AG08396 (cell line): ENCODE results near the gene RASAL2.
"Not testable (repeated sequence)": the region's sequence is repeated elsewhere in the genome, so short reads cannot be mapped to it uniquely, and the experiment has no call there.

Experiments
- DNase-seq: peaks from one replicate; pipeline ENCODE4 v3.0.0; 2012; ENCODE audit warnings: low spot score, mixed read lengths

RASAL2 gene

DNA sequence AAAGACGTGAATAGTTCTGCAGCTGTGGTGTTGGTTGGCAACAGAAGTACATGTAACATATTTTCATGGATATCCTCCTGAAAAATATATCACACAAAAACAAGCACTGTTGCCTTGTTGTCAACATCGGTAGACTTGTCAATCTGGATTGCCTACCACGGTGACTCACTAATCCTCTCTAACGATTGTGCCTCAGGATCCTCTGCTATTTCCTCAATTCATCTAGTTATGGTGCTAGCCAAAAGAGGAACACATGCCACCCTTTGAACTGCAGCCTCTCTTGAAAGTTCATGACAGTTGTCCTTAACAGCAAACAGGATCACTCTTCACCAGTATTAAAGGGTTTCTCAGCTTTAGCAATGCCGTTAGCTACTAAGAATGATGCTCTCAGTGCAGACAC is 25.7 kb downstream of the RASAL2 start:
- no peak for DNase-seq

DNA sequence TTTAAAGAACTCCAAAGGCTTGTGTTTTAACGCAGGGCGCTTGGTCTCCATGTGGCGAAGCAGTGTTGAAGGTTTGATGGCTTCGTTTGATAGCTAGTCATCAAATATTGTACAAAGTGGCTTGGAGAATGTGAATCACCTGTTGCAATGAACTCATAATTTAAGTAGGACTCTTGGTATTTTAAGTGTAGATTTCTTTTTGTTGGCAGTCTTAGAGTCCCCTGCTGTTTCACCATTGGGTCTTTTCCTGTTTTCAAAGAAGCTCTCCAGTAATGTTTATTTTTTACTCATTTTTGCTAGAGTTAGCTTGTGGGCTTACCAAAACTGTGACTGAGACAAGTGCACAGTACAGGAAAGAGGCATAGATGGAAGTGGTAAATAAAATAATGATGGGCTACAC is 26.2 kb downstream of the RASAL2 start:
- no peak for DNase-seq

DNA sequence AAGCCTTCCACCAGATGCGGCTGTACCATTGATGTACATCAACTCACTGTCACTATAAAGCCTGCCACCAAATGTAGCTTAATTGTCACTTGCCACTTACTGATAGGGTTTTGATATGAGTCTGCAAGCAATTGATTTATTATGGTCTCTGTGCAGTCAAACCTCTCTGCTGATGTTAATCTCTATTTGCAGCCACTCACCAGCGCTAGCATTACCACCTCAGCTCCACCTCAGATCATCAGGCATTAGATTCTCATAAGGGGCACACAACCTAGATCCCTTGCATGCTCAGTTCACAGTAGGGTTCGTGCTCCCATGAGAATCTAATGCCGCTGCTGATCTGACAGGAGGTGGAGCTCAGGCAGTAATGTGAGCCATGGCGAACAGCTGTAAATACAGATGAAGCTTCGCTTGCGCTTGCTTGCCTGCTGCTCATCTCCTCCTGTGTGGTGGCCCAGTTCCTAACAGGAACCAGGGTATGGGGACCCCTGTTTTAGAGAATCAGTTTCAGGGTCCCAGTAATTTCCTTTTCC is 26.7 kb downstream of the RASAL2 start:
- DNase-seq = not testable (repeated sequence)

DNA sequence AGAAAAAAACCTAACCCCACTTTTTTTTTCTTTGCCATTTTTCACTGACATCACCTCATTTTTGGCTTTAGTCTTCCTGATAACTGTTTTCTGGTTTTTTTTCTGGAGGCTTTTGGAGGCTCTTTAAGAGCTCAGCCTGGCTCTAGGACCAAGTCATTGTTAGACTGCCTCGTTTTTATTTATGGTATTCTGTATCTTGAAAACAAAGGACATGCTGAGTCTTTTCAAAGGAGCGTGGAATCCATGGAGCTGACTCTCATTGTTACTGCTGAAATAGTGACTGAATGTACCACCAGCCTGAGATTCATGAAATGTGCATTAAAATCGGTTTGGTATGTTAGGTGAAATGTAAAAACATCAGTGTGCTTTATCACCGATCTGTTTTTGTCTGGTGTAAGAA is 28.0 kb downstream of the RASAL2 start:
- DNase-seq = no peak

DNA sequence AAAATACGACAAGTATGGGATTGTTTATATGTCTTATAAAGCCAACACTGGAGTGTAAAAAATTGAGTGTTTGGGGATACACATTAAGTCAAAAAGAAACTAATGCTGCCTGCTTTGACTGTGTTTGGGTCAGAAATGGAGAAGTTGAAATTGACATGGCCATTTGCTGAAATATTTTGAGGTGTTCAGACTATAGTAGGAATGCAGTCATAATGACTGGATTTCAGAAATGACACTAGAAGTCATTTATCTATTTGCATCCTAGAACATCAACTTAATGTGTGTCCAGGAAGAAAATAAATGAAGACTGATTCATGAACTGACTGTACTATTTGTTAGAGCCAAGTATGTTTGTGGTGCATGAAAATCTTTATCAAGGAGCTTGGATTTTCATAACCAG is 28.4 kb downstream of the RASAL2 start:
- DNase-seq = no peak

DNA sequence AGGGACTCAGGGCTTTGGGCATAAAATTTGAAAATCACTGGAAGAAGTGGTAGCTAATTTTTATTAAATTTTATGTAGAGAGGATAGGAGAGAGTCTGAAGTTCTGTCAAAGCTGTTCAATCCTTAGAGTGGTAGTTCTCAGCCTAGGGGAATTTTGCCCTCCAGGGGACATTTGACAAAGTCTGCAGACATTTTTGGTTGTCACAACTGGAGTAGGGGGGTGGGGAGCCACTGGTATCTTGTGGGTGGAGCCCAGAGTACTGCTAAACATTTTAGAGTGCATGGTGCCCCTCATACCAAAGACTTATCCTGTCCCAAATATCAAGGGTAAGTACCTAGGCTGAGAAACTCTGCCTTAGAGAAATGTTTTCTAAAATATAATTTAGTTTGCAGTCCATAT is 30.2 kb downstream of the RASAL2 start:
- no peak for DNase-seq

DNA sequence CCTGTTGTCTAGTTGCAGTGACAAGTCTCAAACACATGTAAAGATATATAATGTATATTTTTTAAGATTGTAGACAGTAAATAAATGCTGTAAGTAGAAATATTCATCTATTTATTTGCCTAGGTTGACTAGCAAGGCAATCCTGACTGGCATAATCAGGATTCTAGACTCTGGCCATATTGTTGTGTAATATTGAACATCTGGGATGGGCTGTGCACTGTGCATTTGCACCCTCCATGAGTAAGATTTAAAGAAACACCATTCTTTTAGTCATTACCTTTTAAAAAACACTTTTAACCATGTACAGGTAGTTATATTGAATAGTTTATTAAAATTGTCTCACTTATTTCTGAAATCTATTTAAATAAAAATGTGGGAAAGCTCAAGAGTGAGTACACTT is 32.4 kb downstream of the RASAL2 start:
- no peak for DNase-seq

DNA sequence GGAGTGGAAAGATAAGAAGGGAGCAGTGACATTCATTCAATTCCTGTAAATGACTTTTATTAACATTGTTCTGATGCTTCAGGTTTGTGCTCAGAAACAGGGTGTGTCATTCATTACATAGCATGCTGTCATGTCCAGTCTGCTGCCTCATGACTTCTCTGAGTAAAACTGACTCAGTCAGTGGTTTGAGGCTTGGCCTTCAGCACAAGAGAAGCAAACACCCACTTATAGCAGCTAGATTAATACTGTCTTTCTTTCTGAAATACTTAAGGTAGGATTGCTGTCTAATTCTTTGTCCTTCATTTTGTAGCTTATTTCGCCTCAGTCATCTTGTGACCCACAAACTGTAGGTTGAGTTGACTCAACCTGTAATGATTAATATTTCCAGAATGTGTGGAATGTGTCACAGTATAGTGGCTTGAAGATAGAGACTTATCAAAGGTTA is 32.9 kb downstream of the RASAL2 start:
- DNase-seq = peak; percentile 42

DNA sequence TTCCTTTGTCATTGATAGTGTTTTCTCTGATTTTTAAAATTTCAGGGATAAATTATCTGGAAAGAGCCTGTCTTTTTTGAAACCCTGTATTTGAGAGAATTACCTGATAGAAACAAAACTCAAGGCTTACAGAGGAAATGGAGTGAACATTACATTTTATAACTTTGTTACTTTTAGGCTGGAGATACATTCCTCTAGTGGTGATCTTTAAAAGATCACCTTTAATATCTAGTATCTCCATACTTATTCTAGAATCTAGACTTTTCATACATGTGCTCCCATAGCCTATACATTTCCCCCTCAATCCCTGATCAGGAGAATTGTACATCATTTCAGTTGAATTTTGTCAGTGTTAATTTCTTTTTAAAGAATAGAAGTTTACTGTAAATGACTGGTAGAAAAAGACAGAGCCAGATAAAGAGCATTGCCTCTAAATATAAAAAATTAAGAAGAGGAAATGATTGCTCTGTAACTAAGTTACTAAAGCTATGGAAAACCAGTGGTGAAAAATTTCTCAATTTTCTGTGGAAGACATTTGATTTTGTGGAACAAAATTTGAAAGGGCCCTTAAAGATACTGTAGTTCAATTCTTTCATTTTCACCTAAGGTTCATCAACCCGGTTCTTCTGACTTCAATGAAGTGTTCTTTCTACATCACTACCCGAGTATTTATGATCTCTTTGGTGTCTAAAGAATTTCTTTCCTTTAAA is 33.7 kb downstream of the RASAL2 start:
- no peak for DNase-seq

DNA sequence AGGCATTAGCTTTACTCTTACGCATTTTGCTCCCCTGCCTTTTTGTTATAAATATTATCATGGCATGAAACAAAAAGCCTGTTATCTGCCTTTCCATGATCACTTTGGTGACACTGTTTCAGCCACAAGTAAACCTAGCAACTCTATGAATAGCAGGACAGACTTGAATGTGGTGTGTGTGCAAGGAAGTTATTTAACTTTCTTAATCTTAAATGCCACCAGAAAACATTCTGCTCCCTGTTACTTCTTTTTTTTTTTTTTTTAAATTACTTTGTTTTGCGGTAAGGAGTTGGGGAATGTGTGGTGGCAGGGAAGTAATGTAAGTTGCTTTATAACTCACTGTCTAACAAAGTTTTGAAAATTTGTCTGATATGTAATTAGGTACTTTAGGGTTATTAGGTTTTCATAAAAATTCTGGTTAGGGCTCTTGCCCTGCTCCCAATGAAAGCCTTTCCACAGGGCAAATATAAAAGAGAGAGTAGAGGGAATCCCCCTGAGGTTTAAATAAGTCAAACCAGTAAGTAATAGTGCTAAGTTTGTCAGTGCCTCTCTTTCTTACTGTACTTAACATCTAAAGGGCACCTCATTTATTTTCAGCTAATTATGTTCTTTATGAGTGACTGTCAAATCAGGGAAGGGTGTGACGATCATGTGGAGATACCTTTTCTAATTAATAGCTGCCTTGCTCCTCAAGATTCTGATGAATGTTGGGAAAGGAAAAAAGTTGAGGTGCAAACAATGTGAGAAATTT is 39.5 kb downstream of the RASAL2 start:
- no peak for DNase-seq

DNA sequence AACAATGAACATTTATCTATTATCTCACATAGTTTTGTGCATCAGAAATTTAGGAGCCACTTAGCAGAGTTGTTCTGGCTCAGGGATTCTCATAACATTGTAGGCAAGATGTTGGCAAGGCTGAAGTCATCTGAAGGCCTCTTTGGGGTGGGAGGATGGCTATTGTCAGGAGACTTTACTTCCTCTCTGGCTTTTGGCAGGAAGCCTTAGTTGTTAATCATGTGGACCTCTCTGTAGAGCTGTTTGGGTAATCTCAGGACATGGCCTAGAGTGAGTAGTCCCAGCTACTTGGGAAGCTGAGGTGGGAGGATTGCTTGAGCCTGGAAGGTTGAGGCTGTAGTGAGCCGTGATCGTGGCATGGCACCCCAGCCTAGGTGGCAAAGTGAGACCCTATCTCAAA is 40.2 kb downstream of the RASAL2 start:
- peak; percentile 25 for DNase-seq

DNA sequence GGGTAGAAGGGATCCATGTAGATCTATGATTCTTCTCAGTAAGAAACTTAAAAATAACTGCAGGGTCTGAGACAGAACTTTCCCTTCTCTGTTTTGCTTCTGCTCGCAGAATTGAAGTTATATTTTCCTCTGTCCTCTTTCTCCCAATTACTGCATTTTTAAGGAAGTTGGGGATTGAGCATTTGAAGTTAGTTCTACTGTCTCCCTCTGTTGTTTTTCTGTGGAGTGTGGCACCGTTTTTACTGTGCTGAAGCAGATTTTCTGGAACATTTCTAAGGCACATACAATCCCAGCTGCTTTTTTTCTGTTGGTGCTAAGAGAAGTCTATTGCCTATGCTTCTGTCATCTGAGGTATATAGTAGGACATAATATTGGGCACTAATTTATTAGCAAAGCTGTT is 43.3 kb downstream of the RASAL2 start:
- no peak for DNase-seq

DNA sequence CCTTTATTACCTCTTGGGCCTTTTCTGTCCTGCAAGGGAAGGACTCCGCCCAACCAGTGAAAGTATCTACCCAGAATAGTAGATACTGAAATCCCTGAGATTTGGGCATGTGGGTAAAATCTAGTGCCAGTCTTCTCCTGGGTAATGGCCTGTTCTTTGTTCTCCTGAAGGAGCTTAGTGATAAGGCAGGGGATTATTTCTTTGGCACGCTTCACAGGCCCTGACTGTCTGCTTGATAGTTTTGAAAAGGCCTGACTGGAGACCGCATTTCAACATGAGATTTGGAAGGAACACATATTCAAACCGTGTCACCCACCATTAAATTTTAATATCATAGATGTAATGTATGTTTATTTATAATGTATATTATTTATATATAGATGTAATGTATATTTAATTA is 48.9 kb downstream of the RASAL2 start:
- DNase-seq = no peak

DNA sequence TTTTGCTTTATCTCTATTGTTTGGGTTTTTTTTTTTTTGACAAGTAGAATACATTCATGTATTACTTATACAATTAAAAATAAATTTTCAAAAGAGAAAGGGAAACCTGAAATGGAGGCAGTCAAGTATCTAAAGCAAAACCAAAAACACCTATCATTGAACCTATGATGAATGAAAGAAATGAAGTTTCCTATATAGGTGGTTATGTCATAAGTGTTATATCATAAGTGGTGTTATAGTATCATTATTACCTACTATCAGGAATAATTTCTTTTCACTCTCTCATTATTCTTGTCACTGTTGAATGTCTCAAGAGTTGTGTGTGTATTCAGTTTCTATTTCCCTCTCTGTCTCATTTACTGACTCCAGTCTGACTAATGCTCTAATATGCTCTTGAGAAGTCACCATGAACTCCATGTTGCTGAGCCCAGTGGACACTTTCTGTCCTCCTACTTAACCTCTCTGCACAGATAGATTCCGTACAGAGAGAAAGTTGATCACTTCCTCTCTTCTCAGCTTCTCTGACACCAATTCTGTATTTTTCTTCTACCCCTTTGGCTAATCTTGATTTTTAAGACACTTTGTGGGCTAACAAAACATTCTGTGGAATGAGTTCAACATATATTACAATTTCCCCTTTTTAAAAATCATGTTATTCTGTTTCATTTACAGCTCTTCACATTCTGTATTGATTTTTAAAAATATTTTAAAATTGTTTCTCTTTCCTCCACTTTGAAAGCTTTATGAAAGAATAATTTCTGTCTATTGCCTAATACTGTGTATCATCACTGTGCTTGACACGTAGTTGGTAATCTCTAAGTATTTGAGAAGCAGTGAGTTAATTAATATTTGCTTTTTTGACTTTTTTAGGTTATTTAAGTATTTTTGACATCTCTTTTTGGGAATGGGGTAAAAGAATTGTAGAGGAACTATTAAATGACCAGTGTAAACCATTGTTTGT is 50.1 kb downstream of the RASAL2 start:
- DNase-seq = no peak

DNA sequence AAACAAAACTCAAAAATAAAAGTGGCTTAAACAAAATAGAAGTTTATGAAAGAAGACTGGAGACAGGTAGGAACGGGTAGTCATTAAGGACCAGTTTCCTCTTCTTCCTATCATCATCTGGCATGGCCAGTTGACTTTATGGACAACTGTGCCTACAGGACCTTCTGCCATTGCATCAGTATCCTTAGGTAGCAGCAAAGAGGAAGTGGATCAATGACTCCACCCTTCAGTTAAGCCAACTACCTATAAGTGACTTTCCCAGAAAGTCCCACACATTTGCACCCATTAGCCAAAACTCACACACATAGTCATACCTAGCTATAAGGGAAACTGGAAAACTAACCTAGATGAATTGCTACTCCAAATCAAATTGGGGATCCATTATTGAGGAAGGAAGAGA is 51.7 kb downstream of the RASAL2 start:
- no peak for DNase-seq

DNA sequence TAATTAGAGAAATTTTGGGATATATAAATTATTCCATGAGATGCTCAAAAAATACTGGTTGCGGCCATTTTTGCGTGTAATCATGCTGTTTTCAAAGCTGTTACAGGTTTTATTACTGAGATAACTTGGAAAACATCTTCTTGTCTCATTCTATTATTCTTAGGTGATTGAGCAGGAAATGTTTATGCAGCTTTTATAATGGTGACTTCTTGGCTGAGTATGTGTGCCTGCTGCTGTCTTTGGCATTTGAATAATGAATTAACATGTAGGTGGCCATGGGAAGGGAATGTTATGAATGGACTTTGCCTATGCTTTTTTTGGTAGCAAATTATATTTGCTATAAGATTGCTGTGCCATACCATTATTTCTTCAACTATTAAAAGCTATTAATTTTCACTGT is 52.5 kb downstream of the RASAL2 start:
- DNase-seq = no peak

DNA sequence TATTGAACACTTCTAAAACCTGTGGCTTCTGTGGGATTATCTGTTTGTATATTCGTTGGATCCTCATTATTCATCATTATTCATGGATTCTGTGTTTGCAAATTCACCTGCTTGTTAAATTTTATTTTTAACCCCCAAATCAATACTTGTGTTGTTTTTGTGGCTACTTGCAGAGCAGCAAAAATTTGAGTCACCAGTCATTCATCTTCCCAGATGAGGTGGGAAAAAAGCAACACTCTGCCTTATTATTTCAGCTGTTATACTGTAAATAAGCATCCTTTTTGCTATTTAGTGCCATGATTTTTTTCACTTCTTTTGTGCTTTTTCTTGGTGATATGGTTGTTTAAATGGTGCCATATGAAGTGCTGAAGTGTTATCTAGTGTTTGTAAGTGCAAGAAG is 56.7 kb downstream of the RASAL2 start:
- DNase-seq = no peak

DNA sequence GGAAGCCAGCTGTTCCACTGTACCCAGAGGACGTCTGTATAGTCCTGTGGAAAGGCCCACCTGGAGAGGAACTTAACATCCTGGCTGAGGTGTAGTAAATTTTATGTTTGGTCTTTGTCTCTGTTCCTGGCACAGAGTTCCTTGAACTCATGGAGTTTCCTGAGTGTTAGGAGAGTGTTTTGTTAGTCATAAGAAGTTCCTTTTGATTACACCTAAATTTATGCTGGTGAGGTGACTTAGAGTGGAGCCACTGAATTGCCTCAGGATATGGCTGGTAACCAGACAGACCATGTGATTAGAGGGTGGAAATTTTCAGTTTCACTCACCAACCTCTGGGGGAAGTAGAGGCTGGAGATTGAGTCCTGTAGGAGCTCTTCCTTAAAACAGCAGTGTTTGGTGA is 57.9 kb downstream of the RASAL2 start:
- DNase-seq = no peak

DNA sequence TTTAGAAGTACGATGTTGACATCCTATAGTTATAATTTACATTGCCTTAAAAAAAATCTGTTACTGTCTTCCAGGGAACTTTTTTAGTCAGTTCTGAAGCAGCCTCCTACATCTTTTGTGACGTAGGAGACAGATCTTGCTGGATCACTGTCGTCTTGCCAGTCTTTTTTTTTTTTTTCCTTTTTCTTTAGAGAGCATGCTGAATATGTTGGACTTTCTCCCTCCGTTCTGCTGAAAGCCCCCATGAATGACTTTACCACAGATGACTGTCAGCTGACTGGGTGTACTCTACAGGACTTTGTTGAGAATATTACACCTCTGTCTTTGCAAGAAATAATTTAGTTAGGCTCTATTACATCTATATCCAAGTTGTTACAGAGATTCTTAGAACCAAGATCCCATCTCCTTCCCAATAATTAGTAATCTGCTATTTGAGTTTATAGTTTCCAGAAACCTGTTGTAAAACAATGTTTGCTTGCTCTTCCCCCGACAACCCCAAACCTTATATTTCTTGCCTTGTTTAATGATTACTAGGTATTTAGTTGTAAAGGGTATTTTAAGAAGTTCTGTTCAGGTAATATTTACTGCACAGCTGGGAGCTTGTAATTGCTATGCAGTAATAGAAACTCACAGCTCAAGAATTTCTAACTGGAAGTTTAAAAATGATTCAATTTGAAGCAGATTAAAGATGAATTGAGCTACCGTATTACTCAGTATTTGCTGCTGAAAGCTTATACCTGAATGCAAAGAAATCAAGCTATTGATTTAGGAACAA is 61.8 kb downstream of the RASAL2 start:
- DNase-seq = no peak

DNA sequence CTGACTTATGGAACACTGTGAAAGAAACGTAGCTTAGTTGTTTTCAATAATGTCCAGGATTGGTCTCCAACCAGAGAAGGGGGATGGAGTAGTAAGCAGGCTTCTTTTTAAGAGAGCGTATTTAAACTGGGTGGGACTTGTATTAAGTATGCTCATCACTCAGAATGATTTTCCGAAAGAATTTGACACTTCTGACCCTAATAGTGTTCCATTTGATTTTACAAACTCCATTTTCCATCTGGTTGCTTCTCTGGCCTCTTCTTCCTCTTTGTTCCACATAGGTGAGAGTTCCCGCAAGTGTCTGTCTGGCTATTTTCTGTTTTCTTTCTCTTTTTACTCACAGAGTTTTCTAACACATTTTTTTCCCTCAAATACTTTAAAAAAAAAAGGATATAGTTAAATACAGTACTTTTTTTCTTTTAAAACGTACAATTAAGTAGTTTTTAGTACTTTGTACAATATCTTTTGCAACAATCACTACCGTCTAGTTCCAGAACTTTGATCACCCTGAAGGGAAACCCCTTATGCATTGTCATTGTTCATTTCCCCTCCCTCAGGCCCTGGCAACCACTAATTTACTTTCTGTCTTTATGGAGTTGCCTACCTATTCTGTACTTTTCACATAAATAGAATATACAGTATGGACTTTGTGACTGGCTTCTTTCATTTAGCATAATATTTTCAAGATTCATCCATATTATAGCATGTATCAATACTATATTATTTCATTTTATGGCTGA is 67.0 kb downstream of the RASAL2 start:
- no peak for DNase-seq

DNA sequence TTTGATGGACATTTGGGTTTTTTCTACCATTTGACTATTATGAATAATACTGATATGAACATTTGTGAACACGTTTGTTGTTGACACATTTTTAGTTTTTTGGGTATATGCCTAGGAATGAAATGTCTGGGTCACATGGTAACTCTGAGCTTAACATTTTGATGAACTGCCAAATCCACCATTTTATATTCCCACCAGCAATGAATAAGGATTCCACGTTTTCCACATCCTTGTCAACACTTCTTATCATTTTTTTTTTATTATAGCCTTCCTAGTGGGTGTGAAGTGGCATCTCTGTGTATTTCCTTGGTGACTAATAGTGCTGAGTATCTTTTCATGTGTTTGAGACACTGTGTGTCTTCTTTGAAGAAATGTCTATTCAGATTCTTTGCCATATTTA is 67.6 kb downstream of the RASAL2 start:
- no peak for DNase-seq
